AG08396 (cell line): Measurements from ENCODE around the gene ITGB1BP1.

ENCODE experiments used
- DNase-seq: peaks from one replicate; pipeline ENCODE4 v3.0.0; 2012; ENCODE audit warnings: low spot score, mixed read lengths

ITGB1BP1 gene

DNA sequence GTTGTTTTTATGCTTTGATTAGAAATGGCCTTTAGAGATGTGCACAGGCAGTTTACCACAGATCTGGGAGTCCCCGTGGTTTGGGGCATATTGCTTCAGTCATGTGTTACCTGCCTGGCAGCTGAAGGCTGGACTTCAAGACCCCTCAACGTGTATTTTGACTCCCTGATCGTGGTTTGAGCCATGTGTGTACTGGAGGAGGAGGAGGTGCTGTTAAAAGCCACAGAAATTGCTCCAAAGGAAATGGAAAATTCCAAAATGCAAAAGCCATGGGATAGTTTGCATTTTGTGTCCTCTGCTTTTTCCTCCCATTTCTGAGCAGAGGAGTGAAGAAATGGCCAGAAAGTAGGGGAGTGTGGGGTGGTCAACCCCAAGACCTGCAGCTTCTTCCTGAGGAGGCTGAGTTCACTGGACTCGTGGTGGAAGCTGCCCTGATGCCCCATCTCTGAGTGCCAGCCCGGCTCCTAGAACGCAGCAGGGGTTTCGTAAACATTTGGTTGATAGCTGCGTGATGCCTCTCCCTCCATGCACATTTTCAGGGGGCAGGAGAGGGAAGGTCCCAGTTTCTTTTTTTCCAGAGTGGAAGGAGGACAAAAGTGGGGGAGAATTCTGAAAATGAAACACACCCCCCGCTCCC is 45.7 kb downstream of the ITGB1BP1 start:
- DNase-seq, result no peak

DNA sequence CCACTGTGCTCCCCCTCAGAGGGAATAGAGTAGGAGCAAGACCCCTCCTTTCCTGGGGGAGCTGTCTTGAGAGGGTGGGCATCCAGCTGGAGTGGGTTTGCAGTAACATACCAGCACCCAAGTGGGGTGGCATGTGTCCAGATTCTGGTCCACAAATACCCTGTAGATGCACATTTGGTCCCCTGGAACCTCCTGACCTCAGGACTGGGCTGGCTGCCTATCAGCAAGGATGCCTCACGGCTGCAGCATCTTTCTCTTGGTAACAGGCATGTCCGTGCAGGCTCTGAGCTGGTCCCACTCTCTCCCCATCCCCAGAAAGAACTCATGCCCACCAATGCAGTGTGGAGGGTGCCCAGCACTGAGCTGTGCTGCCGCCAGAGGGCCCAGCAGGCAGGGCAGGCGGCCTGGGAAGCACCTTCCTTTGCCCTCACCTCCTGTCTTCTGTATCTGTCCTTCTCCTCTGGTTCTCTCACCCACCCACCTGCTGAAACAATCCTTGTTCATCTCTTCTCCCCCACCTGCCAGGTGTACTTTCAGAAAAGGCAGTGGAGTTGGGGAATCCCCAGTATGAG is 47.4 kb downstream of the ITGB1BP1 start:
- DNase-seq, result no peak

- DNase-seq, result no peak
These were observed 49.1 kb downstream of the ITGB1BP1 start for GRCh38 chr2:9374071-9374730.

GRCh38 chr2:9373476-9373875 is 49.9 kb downstream of the ITGB1BP1 start:
- DNase-seq, result no peak

GRCh38 chr2:9373047-9373446 is 50.3 kb downstream of the ITGB1BP1 start:
- no peak for DNase-seq

GRCh38 chr2:9370746-9371145 is 52.6 kb downstream of the ITGB1BP1 start:
- DNase-seq, result no peak

DNA sequence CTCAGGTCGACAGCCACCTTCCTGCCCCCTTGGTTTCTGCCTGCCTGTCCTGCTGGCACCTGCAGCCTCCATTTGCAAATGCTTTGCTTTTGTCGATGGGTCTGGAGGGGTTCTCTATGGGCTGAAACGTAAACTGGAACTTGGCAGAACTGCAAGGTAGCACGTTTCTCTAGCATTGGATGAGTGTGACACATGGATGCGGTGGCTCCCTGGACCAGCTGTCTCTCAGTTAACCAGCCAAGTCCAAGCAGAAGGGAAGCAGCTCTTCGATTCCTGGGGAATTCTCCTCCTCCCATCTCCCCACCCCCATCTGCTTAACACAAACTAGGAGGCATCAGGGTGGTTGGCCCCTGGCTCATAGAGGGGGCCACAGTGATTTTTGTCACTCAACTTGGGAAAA is 57.3 kb downstream of the ITGB1BP1 start:
- DNase-seq, result no peak

DNA sequence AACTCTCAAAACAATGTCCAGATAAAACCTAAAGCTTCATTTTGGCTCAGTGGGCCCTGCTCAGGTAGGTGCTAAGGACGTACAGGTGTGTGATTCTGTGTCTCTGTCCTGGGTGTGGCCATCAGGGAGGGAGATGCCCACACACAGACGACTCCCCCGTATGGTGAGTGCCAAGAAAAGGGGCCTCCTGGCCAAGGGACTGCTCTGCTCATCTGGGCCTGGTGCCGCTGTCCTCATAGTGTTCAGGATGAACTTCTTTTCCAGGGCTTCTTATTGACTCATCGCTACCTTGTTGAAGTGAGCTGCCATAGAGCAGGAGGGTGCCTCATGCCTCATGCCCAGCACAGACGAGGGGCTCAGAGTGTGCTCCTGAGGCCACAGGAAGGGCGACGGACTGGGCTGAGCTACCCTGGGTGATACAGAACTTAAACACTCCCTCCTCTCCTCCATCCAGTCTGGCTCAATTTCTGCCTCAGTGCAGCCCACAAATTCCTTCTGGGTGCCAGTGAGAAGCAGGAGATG is 57.8 kb downstream of the ITGB1BP1 start:
- no peak for DNase-seq

DNA sequence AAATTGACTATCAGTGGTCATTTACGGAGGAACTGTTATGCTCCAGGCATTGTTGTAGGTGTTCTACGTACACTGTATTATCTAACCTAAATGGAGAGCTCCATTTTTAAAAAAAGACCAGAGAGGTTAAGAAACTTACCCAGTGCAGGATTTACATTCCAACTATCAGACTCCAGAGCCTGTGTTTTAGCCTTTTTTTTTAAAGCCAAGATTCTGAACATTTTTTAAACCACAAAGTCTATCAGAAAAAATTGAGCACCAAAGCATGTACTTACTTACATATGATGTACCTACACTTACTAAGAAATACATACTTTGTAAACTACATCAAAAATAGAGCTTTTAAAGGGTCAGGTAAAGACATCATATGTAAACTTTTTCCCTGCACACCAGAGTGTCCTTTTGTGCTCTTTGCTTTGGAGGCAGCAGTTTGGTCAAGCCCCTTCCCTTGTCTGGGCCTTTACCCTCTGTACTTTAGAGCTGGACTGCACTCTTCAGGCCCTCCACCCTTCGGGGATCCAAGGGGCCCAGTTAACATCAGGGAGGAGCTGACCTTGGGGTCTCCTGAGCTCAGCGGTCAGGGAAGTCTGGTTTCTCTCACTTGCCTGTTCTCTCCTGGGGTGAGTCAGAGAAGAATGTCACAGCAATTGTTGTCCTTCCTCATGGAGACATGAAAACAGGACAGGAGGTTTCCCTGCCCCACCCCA is 58.4 kb downstream of the ITGB1BP1 start:
- DNase-seq, result no peak

DNA sequence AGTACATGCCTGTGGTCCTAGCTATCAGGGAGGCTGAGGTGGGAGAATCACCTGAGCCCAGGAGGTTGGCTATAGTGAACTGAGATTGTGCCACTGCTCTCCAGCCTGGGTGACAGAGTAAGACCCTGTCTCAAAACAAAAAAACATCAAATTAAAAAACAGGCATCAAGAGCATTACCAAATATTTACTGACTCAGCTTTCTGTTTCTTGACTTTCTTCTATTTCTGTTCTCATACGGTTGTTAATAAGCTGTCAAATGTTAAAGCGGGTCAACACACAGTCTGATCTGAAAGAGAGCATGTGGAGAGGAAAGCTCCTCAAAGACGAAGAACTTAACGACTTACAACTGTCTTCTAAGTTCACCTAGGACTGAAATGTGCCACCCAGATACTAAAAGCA is 59.0 kb downstream of the ITGB1BP1 start:
- no peak for DNase-seq

DNA sequence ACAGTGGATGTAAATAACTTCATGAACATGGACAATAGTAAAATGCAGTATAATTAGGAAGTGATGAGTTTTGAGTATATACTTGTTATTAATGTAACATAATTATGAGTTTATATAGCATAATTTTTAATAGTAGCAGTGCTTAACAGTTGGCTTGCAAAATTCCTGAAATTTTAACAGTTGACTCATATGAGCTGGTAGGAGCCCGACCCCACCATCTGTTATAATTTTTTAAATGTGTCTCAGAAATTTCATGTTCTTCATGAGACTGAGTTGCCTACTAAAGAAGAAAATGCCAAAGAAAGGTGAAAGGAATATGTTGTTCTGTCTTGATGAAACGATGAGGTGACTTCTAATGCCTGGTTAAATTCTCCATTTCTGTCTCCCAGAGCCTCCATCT is 62.6 kb downstream of the ITGB1BP1 start:
- no peak for DNase-seq

GRCh38 chr2:9360110-9360509 is 63.2 kb downstream of the ITGB1BP1 start:
- no peak for DNase-seq

GRCh38 chr2:9359463-9359862 is 63.9 kb downstream of the ITGB1BP1 start:
- DNase-seq, result no peak

DNA sequence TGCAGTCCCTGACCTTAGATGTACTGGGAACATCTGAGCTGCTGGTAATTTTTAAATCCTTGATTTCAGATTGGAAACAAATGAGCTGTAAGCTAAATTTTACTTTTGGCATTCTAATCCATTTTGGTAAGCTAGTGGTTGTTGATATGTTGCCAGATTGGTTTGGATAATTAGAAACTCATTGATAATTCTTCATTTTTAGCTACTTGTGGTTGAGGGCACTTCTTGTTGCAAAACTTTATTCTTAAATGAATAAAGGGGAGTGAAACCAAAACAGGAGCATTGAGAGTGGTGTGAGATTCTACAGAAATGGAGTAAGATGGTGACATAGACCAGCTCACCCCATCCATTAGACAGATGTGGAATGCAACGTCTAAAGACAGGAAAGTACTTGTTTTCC is 64.5 kb downstream of the ITGB1BP1 start:
- no peak for DNase-seq

GRCh38 chr2:9356261-9356660 is 67.1 kb downstream of the ITGB1BP1 start:
- no peak for DNase-seq

GRCh38 chr2:9355716-9356115 is 67.6 kb downstream of the ITGB1BP1 start:
- DNase-seq, result no peak

DNA sequence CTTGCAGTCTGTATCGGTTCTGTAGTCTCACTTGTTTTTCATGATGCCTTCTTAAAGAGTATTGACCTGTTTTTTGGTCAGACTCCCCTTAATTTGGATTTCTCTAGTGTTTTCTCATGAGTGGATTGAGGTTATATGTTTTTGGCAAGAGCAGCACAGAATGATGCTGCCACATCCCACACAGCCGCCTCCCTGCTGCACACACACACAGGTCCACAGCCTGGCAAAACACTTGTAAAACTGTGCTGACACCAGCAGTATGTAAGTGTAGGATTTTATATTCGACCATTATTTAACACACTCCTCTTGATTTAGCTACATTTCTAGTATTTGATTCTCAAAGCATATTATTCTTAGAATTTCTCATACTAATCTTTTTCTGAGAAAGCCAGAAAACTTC is 68.1 kb downstream of the ITGB1BP1 start:
- no peak for DNase-seq

DNA sequence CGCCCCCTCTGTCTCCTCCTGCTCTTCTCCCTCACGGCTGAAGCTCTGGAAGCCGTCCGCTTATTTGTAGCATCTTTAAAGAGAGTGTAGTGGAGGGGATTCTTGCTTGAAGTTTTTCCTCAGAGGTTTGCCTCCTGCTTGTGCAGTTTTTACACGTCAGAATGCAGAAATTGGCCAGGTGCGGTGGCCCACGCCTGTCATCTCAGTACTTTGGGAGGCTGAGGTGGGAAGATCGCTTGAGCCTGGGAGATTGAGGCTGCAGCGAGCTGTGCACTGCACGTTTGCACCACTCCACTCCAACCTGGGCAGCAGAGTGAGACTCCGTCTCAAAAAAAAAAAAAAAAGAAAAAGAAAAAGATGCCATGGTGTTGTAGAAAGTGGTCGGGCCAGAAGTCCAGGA is 69.0 kb downstream of the ITGB1BP1 start:
- DNase-seq, result no peak
